Measurements from ENCODE around the gene EMC8.

- TF ChIP-seq RAD21 (IDR thresholded peaks at IDR 0.05 in 1 of 2, conservative IDR thresholded peaks at IDR 0.05 in 1 of 2; ENCODE audit: low read depth in 2 of 2, low read length in 2 of 2) (no peak), CTCF (IDR thresholded peaks at IDR 0.05; ENCODE audit: control extremely low read depth in 1 of 3, insufficient read depth in 1 of 3, low read depth in 1 of 3, low read length in 3 of 3) (no peak), CEBPB (IDR thresholded peaks at IDR 0.05; ENCODE audit: low read depth, low read length) (no peak), SAP30 (IDR thresholded peaks at IDR 0.05; ENCODE audit: insufficient read depth, insufficient replicate concordance, low read length) (no peak)
These were observed 10.5 kb downstream of the EMC8 start for GRCh38 chr16:85788819-85789218.

All from H1 (cell line).